Measurements from ENCODE around the gene FBXO38.

The FBXO38 gene

GRCh38 chr5:148385094-148385493 lies 1.3 kb downstream of the FBXO38 start:
- Histone ChIP-seq H3K4me1 (ENCODE audit: control insufficient read depth, insufficient read depth, low read length) (no peaks in the 10 kb centered on the region), H3K4me3 (ENCODE audit: insufficient read depth, low read depth, low read length) (peak overlapping the region; percentile 70), H3K27ac (ENCODE audit: insufficient read depth, low read depth, low read length, poor library complexity, severe bottlenecking) (no peak overlapping the region), H3K36me3 (ENCODE audit: control insufficient read depth, insufficient read depth, low read length) (no peaks in the 10 kb centered on the region), H3K9me3 (ENCODE audit: control insufficient read depth, low read length) (no peaks in the 10 kb centered on the region), H3K27me3 (ENCODE audit: control insufficient read depth, insufficient read depth, low read length, poor library complexity, severe bottlenecking) (no peaks in the 10 kb centered on the region)
- WGBS, 2 experiments: 80% methylated on average over 1 of the region's 1 CpG; no CpG with 5 or more reads in 1 of the 2 experiments

- no peaks in the 10 kb centered on the region for H3K9me3 ChIP-seq (ENCODE audit: control insufficient read depth, low read length)
- no peaks in the 10 kb centered on the region for H3K4me1 ChIP-seq (ENCODE audit: control insufficient read depth, insufficient read depth, low read length)
- H3K27ac ChIP-seq (ENCODE audit: insufficient read depth, low read depth, low read length, poor library complexity, severe bottlenecking): no peak overlapping the region
- WGBS, 2 experiments: 95 to 100% methylated on average over 1 of the region's 1 CpG
- no peaks in the 10 kb centered on the region for H3K27me3 ChIP-seq (ENCODE audit: control insufficient read depth, insufficient read depth, low read length, poor library complexity, severe bottlenecking)
- no peaks in the 10 kb centered on the region for H3K36me3 ChIP-seq (ENCODE audit: control insufficient read depth, insufficient read depth, low read length)
- no peak overlapping the region for H3K4me3 ChIP-seq (ENCODE audit: insufficient read depth, low read depth, low read length)
These were observed 2.3 kb downstream of the FBXO38 start for GRCh38 chr5:148386041-148386440.

- no peaks in the 10 kb centered on the region for H3K9me3 ChIP-seq (ENCODE audit: control insufficient read depth, low read length)
- H3K27ac ChIP-seq (ENCODE audit: insufficient read depth, low read depth, low read length, poor library complexity, severe bottlenecking): no peak overlapping the region
- WGBS, 2 experiments: 89 to 95% methylated on average over 3 of the region's 3 CpGs
- no peaks in the 10 kb centered on the region for H3K36me3 ChIP-seq (ENCODE audit: control insufficient read depth, insufficient read depth, low read length)
- no peaks in the 10 kb centered on the region for H3K27me3 ChIP-seq (ENCODE audit: control insufficient read depth, insufficient read depth, low read length, poor library complexity, severe bottlenecking)
- H3K4me1 ChIP-seq (ENCODE audit: control insufficient read depth, insufficient read depth, low read length): no peaks in the 10 kb centered on the region
- H3K4me3 ChIP-seq (ENCODE audit: insufficient read depth, low read depth, low read length): no peak overlapping the region
These were observed 3.6 kb downstream of the FBXO38 start for GRCh38 chr5:148387325-148387724.

GRCh38 chr5:148388696-148389095 lies 4.9 kb downstream of the FBXO38 start:
- Histone ChIP-seq H3K36me3 (ENCODE audit: control insufficient read depth, insufficient read depth, low read length) (no peaks in the 10 kb centered on the region), H3K4me1 (ENCODE audit: control insufficient read depth, insufficient read depth, low read length) (no peaks in the 10 kb centered on the region), H3K27me3 (ENCODE audit: control insufficient read depth, insufficient read depth, low read length, poor library complexity, severe bottlenecking) (no peaks in the 10 kb centered on the region), H3K9me3 (ENCODE audit: control insufficient read depth, low read length) (no peaks in the 10 kb centered on the region), H3K4me3 (ENCODE audit: insufficient read depth, low read depth, low read length) (no peak overlapping the region), H3K27ac (ENCODE audit: insufficient read depth, low read depth, low read length, poor library complexity, severe bottlenecking) (no peak overlapping the region)
- 100% methylated on average over 1 of the region's 1 CpG for WGBS, 2 experiments

GRCh38 chr5:148390914-148391313 lies 7.2 kb downstream of the FBXO38 start:
- H3K36me3 ChIP-seq (ENCODE audit: control insufficient read depth, insufficient read depth, low read length): no peaks in the 10 kb centered on the region
- no peaks in the 10 kb centered on the region for H3K4me1 ChIP-seq (ENCODE audit: control insufficient read depth, insufficient read depth, low read length)
- no peak overlapping the region for H3K27ac ChIP-seq (ENCODE audit: insufficient read depth, low read depth, low read length, poor library complexity, severe bottlenecking)
- no peaks in the 10 kb centered on the region for H3K27me3 ChIP-seq (ENCODE audit: control insufficient read depth, insufficient read depth, low read length, poor library complexity, severe bottlenecking)
- 91 to 92% methylated on average over 5 of the region's 5 CpGs for WGBS, 2 experiments
- H3K4me3 ChIP-seq (ENCODE audit: insufficient read depth, low read depth, low read length): no peak overlapping the region
- no peaks in the 10 kb centered on the region for H3K9me3 ChIP-seq (ENCODE audit: control insufficient read depth, low read length)

DNA sequence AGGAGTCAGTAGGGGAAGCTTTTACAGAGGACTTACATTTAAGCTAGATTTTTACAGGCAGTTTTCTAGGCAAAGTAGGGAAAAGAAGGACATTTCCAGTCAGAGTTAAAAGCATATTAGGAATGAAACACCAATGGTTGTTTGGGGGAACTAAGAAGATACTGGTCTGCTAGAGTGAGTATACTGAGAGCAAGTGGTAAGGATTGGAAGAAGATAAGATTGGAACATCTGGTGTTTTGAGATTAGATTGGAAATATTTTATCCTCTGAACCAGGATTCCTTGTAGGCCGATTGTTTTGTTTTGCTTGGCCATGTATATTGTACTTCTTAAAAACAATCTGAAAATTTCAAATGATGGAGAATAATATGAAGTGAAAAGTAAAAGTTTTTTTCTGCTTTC lies 7.7 kb downstream of the FBXO38 start:
- no peaks in the 10 kb centered on the region for H3K9me3 ChIP-seq (ENCODE audit: control insufficient read depth, low read length)
- no peaks in the 10 kb centered on the region for H3K36me3 ChIP-seq (ENCODE audit: control insufficient read depth, insufficient read depth, low read length)
- no peak overlapping the region for H3K4me3 ChIP-seq (ENCODE audit: insufficient read depth, low read depth, low read length)
- no peaks in the 10 kb centered on the region for H3K4me1 ChIP-seq (ENCODE audit: control insufficient read depth, insufficient read depth, low read length)
- no peak overlapping the region for H3K27ac ChIP-seq (ENCODE audit: insufficient read depth, low read depth, low read length, poor library complexity, severe bottlenecking)
- no peaks in the 10 kb centered on the region for H3K27me3 ChIP-seq (ENCODE audit: control insufficient read depth, insufficient read depth, low read length, poor library complexity, severe bottlenecking)
- 94% methylated on average over 1 of the region's 1 CpG; no CpG with 5 or more reads in 1 of the 2 experiments for WGBS, 2 experiments

- 53 to 55% methylated on average over 3 of the region's 3 CpGs for WGBS, 2 experiments
- Histone ChIP-seq H3K4me3 (ENCODE audit: insufficient read depth, low read depth, low read length) (no peak overlapping the region), H3K27ac (ENCODE audit: insufficient read depth, low read depth, low read length, poor library complexity, severe bottlenecking) (no peak overlapping the region), H3K4me1 (ENCODE audit: control insufficient read depth, insufficient read depth, low read length) (peaks cover 3% of the 10 kb centered on the region), H3K27me3 (ENCODE audit: control insufficient read depth, insufficient read depth, low read length, poor library complexity, severe bottlenecking) (no peaks in the 10 kb centered on the region), H3K9me3 (ENCODE audit: control insufficient read depth, low read length) (no peaks in the 10 kb centered on the region), H3K36me3 (ENCODE audit: control insufficient read depth, insufficient read depth, low read length) (no peaks in the 10 kb centered on the region)
These were observed 9.6 kb downstream of the FBXO38 start for GRCh38 chr5:148393390-148393741.

DNA sequence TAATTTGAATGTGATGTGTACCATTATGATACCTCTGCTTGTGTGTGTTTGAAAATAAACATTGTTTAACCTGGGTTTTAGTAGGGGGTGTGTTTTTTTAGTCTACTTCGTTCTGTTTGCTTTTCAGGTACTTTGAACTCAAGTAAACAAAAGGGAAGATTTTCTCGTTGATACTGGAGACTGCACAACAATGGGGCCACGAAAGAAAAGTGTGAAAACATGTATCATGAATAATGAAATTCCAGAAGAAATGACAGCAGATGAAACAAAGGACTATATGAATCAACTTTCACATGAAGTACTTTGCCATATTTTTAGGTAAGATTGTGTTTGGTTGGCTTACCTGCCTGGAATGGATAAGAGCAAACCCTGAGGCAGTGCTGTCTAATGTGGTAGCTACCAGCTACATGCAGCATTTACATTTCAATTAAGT lies 10.8 kb downstream of the FBXO38 start:
- WGBS, 2 experiments: 80 to 91% methylated on average over 3 of the region's 3 CpGs
- H3K27me3 ChIP-seq (ENCODE audit: control insufficient read depth, insufficient read depth, low read length, poor library complexity, severe bottlenecking): no peaks in the 10 kb centered on the region
- no peak overlapping the region for H3K27ac ChIP-seq (ENCODE audit: insufficient read depth, low read depth, low read length, poor library complexity, severe bottlenecking)
- no peak overlapping the region for H3K4me3 ChIP-seq (ENCODE audit: insufficient read depth, low read depth, low read length)
- no peaks in the 10 kb centered on the region for H3K9me3 ChIP-seq (ENCODE audit: control insufficient read depth, low read length)
- H3K36me3 ChIP-seq (ENCODE audit: control insufficient read depth, insufficient read depth, low read length): no peaks in the 10 kb centered on the region
- H3K4me1 ChIP-seq (ENCODE audit: control insufficient read depth, insufficient read depth, low read length): peaks cover 3% of the 10 kb centered on the region

- Histone ChIP-seq H3K27me3 (ENCODE audit: control insufficient read depth, insufficient read depth, low read length, poor library complexity, severe bottlenecking) (no peaks in the 10 kb centered on the region), H3K36me3 (ENCODE audit: control insufficient read depth, insufficient read depth, low read length) (no peaks in the 10 kb centered on the region), H3K4me3 (ENCODE audit: insufficient read depth, low read depth, low read length) (no peak overlapping the region), H3K27ac (ENCODE audit: insufficient read depth, low read depth, low read length, poor library complexity, severe bottlenecking) (no peak overlapping the region), H3K9me3 (ENCODE audit: control insufficient read depth, low read length) (no peaks in the 10 kb centered on the region), H3K4me1 (ENCODE audit: control insufficient read depth, insufficient read depth, low read length) (peaks cover 3% of the 10 kb centered on the region)
- WGBS, 2 experiments: 93 to 100% methylated on average over 2 of the region's 2 CpGs
These were observed 11.3 kb downstream of the FBXO38 start for GRCh38 chr5:148395031-148395430.

DNA sequence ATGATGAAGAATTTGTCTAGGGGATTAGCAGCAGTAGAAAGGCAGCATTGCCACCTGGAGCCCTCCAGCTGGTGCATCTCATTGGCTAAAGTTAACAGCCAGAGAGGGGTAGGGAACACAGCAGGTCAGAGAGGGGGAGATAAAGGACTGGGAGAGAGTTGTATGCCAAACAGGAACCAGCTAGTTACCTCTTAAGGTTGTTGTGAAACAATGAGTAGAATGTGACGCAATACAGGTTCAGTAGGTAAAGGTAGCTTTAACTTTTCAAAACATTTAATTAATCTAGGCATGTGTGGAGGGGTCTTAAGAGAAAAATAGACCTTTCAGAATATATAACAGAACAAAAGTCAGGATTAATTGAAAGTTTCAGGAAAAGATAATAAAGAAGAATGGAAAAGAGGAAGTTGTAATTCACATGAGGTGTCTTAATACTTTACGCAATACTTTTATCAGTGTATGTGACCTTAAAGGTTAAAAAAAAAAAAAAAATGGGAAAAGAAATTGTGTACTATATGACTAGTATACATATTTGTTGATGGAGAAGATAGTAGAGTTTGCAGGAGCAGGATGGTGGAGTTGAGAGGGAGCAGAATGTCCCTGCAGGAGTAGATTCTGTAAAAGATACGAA lies 14.3 kb downstream of the FBXO38 start:
- H3K4me3 ChIP-seq (ENCODE audit: insufficient read depth, low read depth, low read length): no peak overlapping the region
- no peaks in the 10 kb centered on the region for H3K9me3 ChIP-seq (ENCODE audit: control insufficient read depth, low read length)
- no peaks in the 10 kb centered on the region for H3K27me3 ChIP-seq (ENCODE audit: control insufficient read depth, insufficient read depth, low read length, poor library complexity, severe bottlenecking)
- peaks cover 4% of the 10 kb centered on the region for H3K36me3 ChIP-seq (ENCODE audit: control insufficient read depth, insufficient read depth, low read length)
- WGBS, 2 experiments: 64 to 96% methylated on average over 3 of the region's 3 CpGs
- peaks cover 3% of the 10 kb centered on the region for H3K4me1 ChIP-seq (ENCODE audit: control insufficient read depth, insufficient read depth, low read length)
- H3K27ac ChIP-seq (ENCODE audit: insufficient read depth, low read depth, low read length, poor library complexity, severe bottlenecking): peak overlapping the region; percentile 40

DNA sequence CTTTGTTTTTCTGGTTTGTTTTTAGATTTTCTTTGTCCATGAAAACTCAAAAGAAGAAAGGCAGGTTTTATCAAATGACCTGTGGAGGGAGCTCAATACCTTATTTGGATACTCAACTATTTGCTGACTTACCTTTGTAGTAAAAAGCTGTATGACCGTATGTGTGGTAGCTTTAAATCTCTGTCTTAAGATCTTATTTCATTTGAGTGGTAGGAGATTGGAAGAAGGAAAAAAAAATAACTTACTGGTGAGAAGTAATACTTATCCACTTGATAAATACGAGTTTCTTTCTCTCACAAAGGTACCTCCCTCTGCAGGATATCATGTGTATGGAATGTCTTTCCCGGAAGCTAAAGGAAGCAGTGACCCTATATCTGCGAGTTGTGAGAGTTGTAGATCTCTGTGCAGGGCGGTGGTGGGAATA lies 15.0 kb downstream of the FBXO38 start:
- H3K4me1 ChIP-seq (ENCODE audit: control insufficient read depth, insufficient read depth, low read length): peaks cover 3% of the 10 kb centered on the region
- H3K36me3 ChIP-seq (ENCODE audit: control insufficient read depth, insufficient read depth, low read length): peaks cover 4% of the 10 kb centered on the region
- no peak overlapping the region for H3K27ac ChIP-seq (ENCODE audit: insufficient read depth, low read depth, low read length, poor library complexity, severe bottlenecking)
- H3K4me3 ChIP-seq (ENCODE audit: insufficient read depth, low read depth, low read length): no peak overlapping the region
- 80 to 88% methylated on average over 4 to 5 of the region's 5 CpGs for WGBS, 2 experiments
- no peaks in the 10 kb centered on the region for H3K27me3 ChIP-seq (ENCODE audit: control insufficient read depth, insufficient read depth, low read length, poor library complexity, severe bottlenecking)
- H3K9me3 ChIP-seq (ENCODE audit: control insufficient read depth, low read length): no peaks in the 10 kb centered on the region
